Skeletal muscle cell (primary cell): ENCODE results near the gene ZNF784.
"Not testable (repeated sequence)": the region's sequence is repeated elsewhere in the genome, so short reads cannot be mapped to it uniquely, and the experiment has no call there.

Source experiments
- DNase-seq: peaks from one replicate; pipeline ENCODE4 v3.0.0-alpha.2; 2010; ENCODE audit warnings: low read depth
- H3K4me3 ChIP-seq: 2 replicates; pipeline ENCODE4 v1.5.1; 2011; ENCODE audit warnings: low read depth, mild to moderate bottlenecking, control low read depth, low read length, moderate library complexity

ZNF784 gene

DNA sequence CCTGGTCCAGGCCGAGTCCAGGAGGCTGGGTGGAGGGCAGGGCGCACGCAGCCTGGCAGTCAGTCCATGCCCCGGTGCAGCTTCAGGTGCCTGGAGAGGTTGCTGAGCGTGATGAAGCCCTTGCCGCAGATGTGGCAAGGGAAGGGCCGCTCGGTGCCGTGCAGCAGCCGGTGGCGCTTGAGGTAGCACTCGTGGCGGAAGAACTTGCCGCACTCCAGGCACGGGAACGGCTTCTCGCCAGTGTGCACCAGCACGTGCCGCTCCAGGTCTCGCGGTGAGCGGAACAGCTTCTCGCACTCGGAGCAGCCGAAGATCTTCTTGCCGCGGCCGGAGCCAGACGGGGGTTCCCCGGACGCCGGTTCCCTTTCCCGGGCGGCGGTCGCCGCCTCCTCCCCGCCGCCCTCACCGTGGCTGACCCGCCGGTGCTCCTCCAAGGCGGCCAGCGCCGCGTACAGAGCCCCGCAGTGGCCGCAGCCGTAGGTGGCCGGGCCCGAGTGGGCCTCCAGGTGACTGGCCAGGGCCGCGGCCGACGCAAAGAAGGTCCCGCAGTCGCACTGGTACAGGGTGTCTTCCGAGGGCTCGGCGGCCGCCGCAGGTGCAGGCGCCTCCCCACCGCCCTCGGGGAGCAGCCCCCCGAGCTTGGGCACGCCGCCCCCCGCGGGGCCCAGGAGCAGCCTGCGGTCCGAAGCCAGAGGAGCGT lies 31.8 kb downstream of the ZNF784 start:
- no peak overlapping the region for H3K4me3 ChIP-seq
- DNase-seq: no peak

DNA sequence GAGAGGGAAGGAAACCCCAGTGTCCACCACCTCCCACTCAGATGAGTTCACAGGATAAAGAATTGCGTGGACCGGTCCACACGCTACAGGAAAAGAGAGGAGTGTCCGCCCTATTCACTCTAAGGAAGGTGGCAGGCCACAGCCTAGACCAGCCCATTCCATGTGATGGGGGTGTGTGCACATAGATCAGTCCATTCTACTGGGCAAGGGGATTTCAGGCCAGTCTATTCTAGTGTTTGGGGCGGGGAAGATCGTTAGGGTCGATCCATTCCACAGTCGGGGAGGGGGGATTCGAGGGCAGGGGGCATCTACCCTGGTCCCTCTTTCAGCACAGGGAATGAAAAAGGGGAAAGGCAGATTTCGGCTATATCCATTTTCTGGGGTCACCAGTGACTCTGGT lies 32.8 kb downstream of the ZNF784 start:
- H3K4me3 ChIP-seq: no peak overlapping the region
- no peak for DNase-seq

DNA sequence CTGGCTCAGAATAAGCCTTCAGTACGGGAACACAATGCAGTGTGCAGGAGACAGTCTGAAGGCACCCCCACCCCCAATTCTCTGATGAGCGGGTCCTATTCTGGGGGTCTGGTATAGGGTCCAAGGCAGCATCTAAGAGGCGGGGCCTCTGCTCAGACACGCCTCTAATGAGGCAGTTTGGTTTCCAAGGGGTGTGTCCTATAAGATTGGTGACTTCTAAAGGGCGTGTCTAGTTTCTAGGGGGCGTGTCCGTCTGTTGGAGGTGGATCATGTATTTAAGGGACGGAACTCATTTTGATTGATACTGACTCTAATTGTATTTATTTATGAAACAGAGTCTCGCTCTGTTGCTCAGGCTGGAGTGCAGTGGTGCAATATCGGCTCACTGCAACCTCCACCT lies 33.7 kb downstream of the ZNF784 start:
- H3K4me3 ChIP-seq: no peak overlapping the region
- no peak for DNase-seq

DNA sequence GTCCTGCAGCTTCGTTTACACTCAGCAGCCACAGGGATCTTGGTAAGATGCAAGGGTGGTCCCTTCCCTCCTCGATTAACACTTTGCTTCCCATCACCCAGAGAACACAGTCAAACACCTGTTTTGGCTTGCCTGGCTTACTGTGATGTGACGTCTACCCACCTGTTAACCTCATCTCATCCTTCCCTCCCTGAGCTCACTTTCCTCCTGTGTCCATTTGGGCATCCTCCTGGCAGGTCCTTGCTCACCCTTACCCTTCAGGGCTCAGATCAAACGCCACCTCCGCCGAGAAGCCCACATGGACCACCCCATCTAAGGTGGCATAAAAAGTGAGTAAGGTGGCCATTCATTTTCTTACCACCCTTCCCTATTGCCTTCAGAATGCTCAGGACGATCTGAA lies 34.3 kb downstream of the ZNF784 start:
- H3K4me3 ChIP-seq: no peak overlapping the region
- no peak for DNase-seq

DNA sequence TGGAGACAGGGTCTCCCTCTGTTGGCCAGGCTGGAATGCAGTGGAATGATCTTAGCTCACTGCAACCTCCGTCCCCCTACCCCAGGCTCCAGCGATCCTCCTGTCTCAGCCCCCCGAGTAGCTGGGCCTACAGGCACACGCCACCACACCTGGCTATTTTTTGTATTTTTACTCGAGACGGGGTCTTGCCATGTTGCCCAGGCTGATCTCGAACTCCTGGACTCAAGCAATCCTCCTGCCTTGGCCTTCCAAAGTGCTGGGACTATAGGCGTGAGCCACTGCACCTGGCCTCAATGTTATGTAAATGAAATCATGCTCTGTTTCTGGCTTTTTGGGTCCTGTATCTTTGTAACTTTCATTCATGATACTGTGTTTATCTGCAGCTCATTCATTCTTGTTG lies 35.6 kb downstream of the ZNF784 start:
- no peak overlapping the region for H3K4me3 ChIP-seq
- DNase-seq: no peak

DNA sequence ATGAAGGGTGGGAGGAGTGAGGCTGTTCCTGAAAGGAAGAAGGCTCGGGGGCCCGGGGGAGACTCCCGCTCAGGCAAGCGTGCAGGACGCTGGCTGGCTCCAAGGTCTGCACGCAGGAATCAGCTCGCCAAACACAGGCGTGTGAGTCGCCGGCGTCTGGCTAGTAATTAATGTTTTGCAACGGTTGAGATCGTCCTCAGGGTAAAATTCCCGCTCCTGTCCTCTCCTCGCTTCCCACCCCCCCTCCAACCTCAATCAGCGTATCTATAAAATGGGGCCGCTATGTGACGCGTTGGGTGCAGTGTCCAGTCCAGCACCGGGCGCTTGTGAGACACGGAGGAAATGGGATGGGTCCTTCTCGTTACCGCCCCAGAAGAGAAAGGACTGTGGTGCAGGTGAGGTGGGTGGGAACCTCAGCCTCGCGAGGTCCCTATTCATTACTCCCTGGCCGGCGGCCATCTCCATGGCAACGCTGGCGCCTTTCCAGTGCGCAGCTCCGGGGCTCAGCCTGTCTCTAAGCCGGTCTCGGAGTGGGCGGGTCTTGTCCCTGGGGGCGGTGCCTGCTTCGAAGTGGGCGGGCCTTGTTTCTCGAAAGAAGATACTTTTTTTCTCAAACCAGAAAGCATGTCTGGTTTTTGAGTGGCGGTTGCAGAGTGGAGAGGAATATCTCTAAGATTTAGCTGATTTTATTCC lies 37.2 kb downstream of the ZNF784 start:
- peak overlapping the region; percentile 48 for H3K4me3 ChIP-seq

DNA sequence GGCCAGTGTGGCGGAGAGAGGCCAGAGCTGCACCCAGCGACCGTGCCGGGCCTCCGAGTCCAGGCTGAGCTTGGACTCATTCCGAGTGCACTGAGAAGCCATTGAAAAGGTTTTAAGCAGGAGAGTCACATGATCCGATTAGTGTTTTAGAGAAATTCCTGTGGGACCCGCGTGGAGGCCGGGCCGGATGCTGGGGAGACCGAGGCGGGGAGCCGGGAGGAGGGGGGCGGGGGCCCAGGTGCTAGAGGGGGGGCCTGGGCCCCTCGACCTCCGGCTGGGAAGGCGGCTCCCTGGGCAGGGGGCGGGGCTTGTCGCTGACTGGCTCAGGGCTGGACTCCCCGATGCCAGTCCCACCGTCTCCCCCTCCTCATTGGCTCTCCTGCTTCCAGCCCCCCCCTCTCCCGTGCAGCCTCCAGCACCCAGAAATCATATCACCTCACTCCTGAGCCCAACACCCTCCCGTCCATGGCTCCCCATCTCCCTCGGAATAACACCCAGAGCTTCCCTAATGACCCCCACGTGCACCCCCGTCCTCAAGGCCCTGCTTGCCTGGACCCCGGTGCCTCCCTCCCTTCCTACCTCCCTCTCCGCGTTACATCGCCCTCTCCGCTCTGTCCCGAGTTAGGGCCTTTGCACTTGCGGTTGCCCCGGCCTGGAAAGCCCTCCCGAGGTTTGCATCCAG lies 38.6 kb downstream of the ZNF784 start:
- peak overlapping the region; percentile 21 for H3K4me3 ChIP-seq
- DNase-seq: peak; percentile 63

More for the DNA sequence above, 37.2 kb downstream of the ZNF784 start:
- peak; percentile 64 for DNase-seq

DNA sequence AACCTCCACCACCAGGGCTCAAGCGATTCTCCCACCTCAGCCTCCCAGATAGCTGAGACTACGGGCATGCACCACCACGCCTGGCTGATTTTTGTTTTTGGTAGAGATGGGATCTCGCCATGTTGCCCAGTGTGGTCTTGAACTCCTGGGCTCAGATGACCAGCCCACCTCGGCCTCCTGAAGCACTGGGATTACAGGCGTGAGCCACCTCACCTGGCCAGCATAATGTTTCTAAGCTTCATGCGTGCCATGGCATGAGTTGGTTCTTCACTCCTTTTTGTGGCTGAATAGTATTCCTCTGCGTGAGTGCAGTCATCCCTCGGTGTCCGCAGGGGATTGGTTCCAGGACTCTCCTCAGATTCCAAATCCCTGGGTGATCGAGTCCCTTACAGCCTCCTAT lies 39.5 kb downstream of the ZNF784 start:
- no peak overlapping the region for H3K4me3 ChIP-seq
- DNase-seq: no peak

DNA sequence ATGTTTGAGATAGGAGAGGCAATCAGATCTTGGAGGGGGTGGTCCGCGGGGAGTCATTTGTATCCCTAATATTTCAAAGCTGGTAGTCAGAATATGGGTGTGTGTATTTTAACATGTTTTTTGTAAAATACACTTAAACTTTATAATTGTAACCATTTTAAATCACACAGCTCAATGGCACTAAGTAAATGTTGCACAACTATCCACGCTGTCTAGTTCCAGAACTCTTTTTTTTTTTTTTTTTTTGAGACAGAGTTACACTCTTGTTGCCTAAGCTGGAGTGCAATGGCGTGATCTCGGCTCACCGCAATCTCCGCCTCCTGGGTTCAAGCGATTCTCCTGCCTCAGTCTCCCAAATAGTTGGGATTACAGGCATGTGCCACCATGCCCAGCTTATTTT lies 40.5 kb downstream of the ZNF784 start:
- not testable (repeated sequence) for DNase-seq, H3K4me3 ChIP-seq

DNA sequence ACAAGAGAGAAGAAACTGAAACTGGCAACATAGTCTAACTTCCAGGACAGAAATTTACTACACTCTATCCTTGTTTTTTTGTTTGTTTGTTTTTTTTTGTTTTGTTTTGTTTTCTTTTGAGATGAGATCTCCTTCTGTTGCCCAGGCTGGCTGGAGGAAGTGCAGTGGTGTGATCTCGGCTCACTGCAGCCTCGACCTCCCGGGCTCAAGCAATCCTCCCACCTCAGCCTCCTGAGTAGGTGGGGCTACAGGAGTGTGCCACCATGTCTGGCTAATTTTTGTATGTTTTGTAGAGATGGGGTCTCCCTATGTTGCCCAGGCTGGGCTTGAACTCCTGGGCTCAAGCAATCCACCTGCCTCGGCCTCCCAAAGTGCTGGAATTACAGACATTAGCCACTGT lies 42.1 kb downstream of the ZNF784 start:
- H3K4me3 ChIP-seq, DNase-seq: not testable (repeated sequence)

DNA sequence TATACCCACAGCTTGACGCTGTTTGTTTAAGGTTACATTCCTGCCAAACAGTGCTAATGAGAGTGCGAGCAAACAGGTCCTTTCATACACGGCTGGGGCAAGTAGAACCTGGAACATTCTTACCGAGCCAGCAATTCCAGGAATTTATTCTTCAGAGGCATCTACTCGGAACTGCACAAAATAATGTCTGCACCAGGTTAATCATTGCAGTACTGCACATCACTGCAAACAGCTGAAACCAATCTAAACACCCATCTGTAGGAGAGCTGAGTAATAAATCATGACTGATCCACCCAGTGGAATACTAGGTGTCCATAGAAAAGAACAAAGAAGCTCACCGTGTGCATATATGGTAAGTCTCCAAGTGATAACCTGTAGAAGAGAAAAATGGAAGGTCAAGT lies 42.5 kb downstream of the ZNF784 start:
- no peak overlapping the region for H3K4me3 ChIP-seq
- DNase-seq: no peak

DNA sequence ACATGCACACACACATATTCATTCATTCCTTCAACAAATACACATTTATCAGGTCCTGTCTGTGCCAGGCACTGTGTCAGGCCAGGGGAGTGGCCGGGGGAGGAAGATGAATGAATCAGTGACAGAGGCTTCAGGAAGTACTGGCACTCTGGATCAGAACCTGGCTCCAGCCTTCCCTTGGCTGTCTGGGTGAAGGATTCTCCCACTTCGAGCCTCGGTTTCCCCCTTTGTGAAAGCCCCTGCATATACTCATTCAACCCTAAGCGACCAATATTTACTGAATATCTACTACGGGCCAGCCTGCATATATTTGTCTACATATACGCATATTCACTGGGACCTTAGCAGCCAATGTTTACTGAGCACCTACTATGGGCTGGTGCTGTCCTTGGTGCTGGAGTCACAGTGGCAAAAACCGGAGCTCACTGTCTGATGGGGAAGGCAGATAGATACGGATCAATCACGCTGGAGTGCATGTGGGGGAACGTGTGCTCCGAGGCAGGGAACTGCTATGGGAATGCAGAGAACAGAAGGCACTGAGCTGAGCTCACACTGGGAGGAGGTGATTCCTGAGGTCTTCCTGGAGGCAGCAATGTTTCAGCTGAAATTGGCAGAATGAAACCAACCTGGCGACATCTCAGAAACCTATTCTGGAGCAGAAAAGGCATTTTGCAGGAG lies 43.1 kb downstream of the ZNF784 start:
- peak overlapping the region; percentile 93 for H3K4me3 ChIP-seq
- DNase-seq: no peak

DNA sequence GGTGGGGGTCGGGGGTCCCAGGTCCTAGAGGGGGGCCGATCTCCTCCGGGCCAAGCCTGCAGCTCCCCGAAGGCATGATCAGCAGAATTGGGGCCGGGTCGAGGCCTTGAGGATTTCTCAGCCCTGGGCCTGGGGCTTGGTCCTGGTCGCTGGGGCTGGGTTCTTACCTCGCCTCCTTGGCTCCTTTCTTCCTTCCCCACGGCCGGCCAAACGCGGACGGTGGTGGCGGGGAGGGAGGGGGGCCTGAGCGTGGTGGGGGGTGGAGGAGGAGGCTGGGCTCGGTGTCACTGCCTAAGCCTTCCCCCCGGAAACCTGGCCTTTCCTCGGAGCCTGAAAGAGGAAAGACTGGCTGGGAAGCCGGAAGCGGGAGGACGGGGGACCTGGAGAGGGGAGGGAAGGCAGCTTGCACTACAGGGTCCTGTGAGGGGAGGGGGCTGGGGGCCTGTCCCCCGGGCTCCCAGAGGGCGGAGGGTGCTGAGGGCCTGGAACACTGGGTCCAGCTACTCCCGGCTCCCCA lies 43.7 kb downstream of the ZNF784 start, which contains the start of gene ZNF579:
Gene ZNF579 (minus strand): TSS at position 221 of the 517 bp plus-strand sequence. CDS start 1,209 bp downstream, outside the sequence.
- H3K4me3 ChIP-seq: peak within 1 kb of the TSS; percentile 93
- DNase-seq: peak; percentile 53

DNA sequence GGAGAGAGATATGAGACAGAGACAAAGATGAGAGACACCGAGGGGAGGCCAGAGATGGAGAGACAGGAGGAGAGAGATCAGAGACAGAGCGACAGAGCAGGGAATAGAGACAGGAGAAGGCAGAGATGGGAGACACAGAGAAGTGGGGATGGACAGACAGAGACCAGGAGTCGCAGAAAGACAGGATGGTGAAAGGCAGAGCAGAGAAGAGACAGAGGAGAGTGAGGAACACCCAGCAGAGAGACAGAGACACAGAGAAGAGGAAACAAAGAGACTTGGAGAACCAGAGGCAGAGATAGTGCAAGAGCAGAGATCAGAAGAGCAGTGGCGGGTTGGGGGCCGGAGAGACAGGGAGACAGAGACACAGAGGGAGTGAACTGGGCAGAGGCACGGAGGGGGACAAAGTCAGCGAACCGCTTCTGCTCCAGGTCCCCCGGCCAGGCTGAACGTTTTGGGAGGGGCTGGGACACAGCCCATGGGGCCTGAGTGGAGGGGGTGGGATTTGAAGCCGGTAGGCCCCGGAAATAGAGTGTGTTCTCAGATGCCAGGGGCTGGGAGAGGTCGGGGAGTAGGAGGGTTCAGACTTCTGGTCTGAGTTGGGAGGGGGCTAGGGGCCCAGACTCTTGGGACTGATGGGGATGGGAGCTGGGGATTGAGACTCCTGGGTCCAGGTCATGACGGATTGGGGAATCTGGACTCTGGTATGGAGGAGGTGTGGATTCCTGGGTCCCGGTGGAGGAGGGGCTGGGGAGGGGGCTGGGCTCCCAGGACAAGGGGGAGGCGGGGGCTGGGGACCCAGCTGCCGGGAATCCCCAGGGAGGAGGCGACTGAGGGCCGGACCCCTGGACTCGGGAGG lies 44.4 kb downstream of the ZNF784 start:
- H3K4me3 ChIP-seq: peak overlapping the region; percentile 93
- no peak for DNase-seq

DNA sequence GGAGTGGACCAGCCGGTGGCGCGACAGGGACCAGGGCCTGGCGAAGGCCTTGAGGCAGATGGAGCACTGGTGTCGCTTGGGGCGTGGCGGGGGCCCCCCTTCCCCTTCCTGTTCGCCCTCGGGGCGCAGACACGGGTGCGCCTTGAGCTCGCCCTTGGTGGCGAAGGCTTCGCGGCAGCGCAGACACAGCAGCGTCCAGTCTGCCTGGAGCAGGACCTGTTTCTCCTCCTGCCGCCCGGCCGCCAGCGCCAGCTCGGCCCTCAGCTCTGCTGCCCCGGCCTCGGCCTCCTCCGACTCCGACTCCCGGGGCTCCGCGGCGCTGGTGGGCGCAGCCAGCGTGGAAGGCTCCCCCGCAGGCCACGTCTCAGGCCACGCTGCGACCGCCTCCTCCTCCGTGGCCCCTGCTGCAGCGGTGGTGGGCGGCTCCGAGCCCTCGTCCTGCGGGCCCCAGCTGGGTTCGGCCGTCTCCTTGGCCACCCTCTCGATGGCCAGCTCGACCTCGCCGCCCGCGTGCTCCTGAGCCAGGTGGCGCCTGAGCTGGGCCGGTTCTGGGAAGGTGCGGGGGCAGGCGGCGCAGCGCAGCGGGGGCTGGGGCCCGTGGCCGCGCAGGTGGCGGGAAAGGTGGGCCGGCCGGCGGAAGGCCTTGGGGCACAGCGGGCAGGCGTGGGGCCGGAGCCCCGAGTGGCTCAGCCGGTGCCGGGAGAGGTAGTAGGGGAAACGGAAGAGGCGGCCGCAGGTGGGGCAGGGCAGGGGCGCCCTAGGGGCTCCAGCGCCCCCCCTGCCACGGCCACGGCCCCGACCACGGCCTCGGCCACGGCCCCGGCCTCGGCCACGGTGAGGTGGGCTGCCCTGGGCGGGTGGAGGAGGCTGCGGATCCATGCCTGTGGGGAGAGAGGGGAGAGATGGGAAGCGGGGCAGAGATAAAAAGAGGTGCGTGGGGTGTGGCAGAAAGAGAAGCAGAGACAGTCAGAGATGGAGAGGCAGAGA lies 45.3 kb downstream of the ZNF784 start:
- H3K4me3 ChIP-seq: peak overlapping the region; percentile 93
- DNase-seq: no peak

DNA sequence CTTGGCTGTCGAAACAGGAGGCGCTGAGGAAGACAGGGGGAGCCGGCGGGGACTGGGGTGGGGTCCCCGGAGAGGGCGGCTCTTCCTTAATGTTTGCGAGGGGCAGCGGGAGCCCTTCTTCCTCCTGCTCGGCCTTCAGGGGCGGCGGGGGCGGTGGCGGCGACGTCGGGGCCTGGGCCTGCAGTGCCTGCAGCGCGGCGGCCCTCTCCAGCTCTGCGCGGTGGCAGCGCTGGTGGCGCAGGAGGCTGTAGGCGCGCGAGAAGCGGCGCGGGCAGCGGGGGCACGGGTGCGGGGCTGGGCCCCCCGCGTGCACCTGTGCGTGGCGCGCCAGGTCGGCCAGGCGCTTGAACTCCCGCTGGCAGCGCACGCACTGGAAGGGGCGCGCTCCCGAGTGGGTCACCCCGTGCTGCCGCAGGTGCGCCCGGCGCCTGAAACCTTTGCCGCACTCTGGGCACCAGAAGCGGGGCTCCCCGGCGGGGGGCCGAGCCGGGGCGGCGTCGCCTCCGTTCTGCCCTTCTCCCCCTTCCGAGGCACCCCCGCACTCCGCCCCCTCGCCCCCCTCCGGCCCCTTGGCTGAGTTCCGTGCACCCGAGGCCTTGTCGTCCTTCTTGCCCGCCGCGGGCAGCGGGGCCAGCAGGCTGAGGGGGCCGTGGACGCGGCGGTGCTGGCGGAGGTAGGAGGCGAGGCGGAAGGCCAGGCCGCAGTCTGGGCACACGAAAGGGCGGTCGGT lies 46.2 kb downstream of the ZNF784 start:
- no peak overlapping the region for H3K4me3 ChIP-seq
- no peak for DNase-seq

DNA sequence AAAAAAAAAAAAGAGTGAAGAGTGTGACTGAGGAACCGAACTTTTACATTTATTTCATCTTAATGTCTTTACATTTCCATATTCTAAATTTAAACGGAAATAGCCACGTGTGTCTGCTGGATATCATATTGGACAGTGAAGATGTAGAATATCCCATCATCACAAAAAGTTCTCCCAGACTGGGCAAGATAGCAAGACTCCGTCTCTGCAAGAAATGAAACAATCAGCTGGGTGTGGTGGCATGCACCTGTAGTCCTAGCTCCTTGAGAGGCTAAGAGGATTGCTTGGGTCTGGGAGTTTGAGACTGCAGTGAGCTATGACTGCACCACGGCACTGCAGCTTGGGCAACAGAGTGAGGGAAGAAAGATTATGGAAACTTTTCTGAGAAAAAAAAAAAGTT lies 47.6 kb downstream of the ZNF784 start:
- no peak for DNase-seq
- H3K4me3 ChIP-seq: no peak overlapping the region
